Stimulated activated CD4-positive, alpha-beta T cell treated with anti-CD3 and anti-CD28 coated beads, Interleukin-15, amount 100 ng/mL, for 24 hours (primary cell): Measurements from ENCODE around the gene DCAF11.

Experiments
- DNase-seq: peaks from one replicate; pipeline ENCODE4 v3.0.0-alpha.2; 2020

DCAF11 gene

GRCh38 chr14:24122898-24123297 is 8.3 kb downstream of the DCAF11 start:
- DNase-seq = no peak

DNA sequence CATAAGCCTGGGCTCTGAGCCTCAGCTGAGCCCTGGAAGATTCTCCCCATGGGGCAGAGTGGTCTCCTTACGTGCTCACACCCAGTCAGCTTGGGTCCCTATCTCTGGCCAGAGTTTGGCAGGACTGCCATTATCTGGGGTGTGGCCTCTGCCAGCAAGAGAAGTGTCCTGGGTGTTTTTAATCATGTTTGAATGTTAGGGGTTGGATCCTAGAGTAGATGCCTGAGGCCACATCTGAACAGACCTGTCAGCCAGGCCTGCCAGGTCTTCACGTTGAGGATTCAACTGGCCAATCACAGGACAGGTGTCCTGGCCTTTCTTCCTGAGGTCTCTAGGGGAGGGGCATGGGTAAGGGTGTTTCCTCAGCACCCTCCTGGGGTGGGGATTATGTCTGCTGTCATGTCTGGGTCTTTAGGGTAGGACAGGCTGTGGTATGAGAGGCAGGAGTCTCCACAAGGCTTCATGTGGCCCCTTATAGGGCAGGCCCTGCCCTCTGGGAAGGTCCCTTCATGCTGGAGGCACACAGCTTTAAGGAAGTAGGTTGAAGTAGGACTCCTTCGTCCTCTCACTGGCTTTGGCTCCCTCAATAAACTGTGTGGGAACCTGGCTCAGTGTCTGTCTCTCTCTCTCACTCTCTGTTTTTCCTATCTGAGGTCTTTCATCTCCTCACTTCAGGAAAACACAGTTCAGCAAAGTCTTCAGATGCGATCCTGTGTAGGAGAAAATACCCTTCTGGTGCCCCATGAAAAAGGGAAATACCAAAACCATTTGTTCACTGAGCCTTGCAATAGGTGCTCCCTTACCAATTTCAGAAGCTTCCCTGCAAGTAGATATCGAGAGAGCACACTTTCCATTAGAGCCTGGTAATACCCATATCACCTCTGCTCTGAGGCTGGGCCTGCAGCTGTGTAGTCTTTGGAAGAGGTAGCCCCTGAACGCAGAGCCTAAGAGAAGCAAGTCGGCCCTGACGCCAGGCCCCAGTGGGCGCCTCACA is 9.1 kb downstream of the DCAF11 start:
- DNase-seq = no peak

DNA sequence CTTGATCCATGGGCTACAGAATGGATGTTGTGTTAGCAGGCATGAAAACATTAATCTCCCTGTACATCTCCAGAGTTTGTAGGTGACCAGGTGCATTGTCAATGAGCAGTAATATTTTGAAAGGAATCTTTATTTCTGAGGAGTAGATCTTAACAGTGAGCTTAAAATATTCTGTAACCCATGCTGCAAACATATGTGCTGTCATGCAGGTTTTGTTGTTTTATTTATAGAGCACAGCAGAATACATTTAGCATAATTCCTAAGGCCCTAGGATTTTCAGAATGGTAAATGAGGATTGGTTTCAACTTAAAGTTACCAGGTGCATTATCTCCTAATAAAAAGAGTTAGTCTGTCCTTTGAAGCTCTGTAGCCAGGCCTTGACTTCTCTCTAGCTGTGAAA is 12.4 kb downstream of the DCAF11 start:
- DNase-seq = no peak

DNA sequence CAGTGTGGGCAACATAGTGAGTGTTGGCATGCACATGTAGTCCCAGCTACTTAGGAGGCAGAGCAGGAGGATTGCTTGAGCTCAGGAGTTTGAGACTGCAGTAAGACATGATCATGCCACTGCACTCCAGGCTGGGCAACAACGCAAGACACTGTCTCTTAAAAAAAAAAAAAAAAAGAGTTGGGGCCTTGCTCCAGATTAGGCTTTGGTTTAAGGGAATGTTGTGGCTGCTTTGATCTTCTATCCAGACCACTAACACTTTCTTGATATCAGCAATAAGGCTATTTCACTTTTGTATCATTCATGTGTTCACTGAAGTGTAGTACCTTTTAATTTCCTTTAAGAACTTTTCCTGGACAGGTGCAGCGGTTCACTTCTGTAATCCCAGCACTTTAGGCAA is 13.1 kb downstream of the DCAF11 start:
- DNase-seq = no peak

GRCh38 chr14:24129410-24129998 is 14.9 kb downstream of the DCAF11 start:
- no peak for DNase-seq

DNA sequence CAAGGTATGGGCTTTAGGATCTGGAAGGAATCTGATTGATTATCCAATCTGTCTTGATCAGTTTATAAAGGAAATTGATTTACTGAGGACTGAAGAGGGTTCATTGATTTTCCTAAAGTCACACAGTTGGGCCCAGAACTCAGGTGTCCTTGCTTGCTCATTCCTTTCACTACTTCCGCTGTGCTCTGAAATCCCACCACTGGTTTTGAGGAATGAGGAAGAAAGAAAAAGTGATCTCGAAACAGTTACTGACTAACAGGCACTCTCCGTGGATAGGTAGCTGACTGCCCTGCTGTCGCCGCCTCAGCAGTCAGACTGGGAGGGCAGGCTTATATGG is 15.8 kb downstream of the DCAF11 start, which contains the start of gene FITM1:
Gene FITM1, plus strand, starts transcription at position 280 of the 337 bp plus-strand sequence. CDS start 905 bp downstream, outside the sequence.
- no peak for DNase-seq

DNA sequence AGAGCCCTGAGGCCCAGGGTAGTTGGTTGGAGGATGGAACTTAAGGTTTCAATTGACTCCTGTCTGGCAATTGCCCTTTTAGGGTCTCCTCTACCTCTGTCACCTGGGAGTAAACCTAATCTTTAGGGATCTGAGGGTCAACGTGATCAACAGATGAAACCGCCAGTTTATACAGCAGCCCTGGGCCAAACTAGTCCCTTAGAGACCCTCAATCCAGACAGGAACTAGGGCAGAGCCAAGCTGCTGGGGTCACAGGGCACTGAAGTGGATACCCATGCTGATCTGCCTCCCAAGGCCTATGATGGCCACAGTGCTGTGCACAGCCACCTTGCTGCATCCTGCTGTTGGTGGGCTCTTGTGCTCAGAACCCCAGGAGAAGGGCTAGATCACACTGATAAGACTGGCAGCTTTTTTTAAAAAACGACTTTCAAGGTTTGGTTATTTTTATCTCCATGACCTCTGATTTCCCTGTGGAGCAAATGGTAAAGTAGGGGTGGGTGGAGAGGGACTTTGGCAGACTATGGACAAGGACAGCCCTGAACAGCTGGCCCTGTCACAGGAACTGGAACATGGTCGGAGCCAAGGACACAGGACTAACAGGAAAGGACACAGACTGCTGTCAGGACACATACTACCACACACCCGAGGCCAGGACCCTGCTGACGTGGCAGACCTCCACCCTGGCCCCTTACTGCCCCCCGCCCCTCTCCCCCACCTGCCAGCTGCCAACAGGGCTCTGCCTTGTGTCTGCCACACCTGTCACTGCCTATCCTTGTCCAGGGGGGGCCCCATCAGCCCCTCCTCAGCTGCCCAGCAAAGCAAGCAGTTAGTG is 16.4 kb downstream of the DCAF11 start:
- no peak for DNase-seq

- DNase-seq = no peak
These were observed 17.0 kb downstream of the DCAF11 start for GRCh38 chr14:24131549-24131966.

- DNase-seq = peak; percentile 44
These were observed 17.6 kb downstream of the DCAF11 start for GRCh38 chr14:24132061-24132685.

DNA sequence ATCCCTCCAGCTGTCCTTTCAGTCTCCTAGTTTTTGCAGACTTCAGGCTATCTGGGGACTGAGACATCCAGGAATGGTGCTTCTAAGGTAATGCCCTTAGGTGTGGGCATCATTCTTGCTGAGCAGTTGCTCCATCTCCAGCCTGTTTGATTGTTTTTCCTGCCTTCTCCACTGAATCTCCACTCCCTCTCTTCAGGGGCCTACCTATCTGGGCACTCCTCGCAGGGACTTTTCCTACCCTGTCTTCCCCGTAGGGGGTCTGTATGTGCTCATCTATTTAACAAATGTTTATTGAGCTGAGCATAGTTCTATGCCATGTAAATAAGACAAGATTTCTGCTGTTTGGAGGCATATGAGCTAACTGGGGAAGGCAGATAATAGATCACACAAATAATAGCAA is 18.4 kb downstream of the DCAF11 start:
- no peak for DNase-seq

GRCh38 chr14:24133735-24134134 is 19.2 kb downstream of the DCAF11 start:
- no peak for DNase-seq

DNA sequence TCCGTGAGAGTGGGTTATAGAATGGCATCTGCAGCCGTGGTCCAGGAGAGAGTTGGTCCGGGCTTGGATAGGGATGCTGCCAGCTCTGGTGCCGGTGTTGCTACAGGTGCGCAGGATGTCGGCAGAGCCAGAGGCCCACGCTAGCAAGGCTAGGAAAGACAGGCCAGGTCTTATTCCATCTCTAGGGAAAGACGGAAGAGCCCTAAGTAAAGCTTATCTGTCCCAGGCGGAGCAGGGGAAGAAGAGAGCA is 20.9 kb downstream of the DCAF11 start:
- no peak for DNase-seq

- peak; percentile 94 for DNase-seq
These were observed 21.5 kb downstream of the DCAF11 start, which contains the start of gene PSME1 for GRCh38 chr14:24135834-24136683. Gene PSME1, plus strand, starts transcription at chr14:24136194. Its CDS starts 69 bp downstream, at chr14:24136263.

DNA sequence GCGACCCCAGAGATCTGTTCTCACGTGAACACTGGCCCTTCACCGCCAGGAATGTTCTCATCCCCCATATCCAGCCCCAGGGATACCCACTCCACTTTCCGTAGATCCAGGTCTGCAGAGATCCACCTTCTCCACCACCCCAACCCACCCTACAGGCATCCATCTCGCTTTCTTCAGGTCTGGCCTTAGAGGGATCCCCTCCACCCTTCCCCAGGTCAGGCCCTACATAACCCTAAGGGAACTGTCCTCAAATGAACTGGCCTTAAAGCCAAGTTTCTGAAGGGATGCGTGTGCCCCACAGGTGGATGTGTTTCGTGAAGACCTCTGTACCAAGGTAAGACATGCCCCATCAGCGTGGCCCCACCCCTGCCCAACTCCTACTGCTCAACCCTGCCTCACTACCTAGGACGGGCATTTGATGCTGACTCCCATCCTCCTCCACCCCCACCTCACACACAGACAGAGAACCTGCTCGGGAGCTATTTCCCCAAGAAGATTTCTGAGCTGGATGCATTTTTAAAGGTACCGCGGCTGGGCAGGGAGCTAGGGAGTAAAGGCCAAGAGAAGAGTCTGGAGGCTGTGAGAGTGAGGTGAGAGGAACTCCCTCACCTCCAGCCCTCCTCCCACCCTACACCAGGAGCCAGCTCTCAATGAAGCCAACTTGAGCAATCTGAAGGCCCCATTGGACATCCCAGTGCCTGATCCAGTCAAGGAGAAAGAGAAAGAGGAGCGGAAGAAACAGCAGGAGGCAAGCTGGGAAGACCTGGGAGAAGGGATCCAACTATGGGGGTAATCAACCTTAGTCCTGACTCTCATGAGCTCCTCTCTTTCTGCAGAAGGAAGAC is 22.3 kb downstream of the DCAF11 start:
- peak; percentile 46 for DNase-seq

- no peak for DNase-seq
These were observed 23.2 kb downstream of the DCAF11 start for GRCh38 chr14:24137529-24138395.

DNA sequence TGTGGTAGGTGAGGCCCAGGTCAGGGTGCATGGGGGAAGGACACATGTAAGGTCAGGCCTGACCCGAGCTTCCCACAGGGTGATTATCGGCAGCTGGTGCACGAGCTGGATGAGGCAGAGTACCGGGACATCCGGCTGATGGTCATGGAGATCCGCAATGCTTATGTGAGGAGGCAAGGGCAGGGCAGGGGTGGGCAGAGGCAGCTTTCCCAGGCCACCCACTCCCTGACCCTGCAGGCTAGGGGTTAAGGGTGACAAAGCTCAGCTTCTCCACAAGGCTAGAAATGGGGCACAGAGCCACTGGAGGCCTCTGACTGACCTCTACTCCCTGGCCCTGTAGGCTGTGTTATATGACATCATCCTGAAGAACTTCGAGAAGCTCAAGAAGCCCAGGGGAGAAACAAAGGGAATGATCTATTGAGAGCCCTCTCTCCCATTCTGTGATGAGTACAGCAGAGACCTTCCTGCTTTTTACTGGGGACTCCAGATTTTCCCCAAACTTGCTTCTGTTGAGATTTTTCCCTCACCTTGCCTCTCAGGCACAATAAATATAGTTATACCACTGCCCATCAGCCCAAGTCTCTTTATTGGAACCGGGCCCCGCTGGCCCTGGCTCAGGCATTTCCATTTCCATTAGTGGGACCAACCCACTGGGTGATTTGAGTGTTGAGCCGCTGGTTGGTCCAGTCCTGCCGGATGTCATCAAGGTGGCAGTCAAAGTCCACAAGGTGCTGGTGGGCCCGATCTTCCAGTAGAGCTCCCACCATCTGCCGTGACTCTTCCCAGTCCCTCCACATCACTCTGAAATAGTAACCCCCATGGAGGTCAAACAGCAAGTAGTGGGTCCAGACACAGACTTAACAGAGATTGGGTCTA is 24.1 kb downstream of the DCAF11 start:
- DNase-seq = no peak

- peak; percentile 54 for DNase-seq
These were observed 24.8 kb downstream of the DCAF11 start for GRCh38 chr14:24139272-24139934.
